GM18505 (cell line): Measurements from ENCODE around the gene FOXP4.

Experiments used
- ATAC-seq: cut with Tn5 transposase; IDR thresholded peaks from one replicate; pipeline ENCODE4 v1.9.1; 2021; ENCODE audit not compliant: unreplicated experiment
- POLR2A ChIP-seq: IDR thresholded peaks from 4 replicates; pipeline ENCODE4 v1.6.1; 2011; ENCODE audit warnings: borderline replicate concordance; ENCODE audit not compliant: insufficient read depth, insufficient read length; ENCODE audit errors: extremely low read depth

FOXP4 gene

GRCh38 chr6:41557335-41557734 is 11.2 kb downstream of the FOXP4 start:
- no peak for ATAC-seq
- no peak for TF ChIP-seq POLR2A

DNA sequence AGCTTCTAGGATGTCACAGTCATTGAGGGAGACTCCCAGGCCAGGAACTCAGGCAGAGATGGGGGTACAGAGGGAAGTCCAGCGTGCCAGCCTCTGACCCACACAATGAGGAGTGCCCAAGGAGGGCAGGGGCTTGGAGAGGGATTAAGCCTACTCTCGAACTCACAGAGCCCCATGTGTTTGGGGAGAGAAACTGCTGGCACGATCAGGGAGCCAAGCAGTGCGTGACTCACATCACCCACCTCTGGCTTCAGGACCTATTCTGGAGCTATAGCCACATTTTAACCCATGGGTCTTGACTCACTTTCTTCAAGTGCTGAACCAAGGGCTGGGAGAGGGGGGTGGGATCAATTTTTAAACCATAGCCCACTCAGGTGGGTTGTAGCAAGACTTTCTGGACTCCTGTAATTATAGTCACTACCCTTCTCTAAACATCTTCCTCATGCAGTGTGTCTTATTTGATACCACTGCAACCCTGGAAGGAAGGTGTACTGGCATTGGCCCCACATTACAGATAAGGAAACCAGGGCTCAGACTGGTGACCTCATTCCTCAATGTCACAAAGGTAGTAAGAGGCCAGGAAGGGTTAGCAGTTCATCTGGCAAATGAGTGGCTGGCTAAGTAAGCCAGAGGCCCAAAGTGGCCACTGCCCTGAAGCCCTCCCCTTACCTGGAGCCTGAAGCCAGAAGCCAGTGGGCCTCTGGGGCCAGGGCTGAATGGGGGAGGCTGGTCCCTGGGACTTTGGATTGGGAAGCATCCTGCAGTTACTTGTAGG is 12.0 kb downstream of the FOXP4 start:
- no peak for ATAC-seq
- no peak for TF ChIP-seq POLR2A

- no peak for TF ChIP-seq POLR2A
Observed at GRCh38 chr6:41559655-41560427, 13.7 kb downstream of the FOXP4 start.

DNA sequence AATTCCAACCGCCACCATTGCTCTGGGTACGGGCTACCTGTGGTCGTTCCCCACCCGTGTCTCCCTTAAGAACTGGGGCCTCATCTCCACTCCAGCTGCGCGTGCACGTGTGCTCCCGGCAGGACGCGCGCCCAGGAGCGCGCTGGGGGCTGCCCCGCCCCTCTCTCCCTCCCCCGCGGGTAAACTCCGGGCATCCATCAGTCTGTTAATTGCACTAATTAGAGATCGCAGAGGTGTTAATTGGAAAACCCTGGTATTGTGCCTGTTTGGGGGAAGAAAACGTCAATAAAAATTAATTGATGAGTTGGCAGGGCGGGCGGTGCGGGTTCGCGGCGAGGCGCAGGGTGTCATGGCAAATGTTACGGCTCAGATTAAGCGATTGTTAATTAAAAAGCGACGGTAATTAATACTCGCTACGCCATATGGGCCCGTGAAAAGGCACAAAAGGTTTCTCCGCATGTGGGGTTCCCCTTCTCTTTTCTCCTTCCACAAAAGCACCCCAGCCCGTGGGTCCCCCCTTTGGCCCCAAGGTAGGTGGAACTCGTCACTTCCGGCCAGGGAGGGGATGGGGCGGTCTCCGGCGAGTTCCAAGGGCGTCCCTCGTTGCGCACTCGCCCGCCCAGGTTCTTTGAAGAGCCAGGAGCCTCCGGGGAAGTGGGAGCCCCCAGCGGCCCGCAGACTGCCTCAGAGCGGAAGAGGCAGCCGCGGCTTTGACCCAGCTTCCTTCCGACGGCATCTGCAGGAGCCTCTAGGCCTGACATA is 14.4 kb downstream of the FOXP4 start:
- peak; percentile 18 for TF ChIP-seq POLR2A
- ATAC-seq, result peak; percentile 68

More at GRCh38 chr6:41559655-41560427, 13.7 kb downstream of the FOXP4 start:
- no peak for ATAC-seq

- no peak for ATAC-seq
- no peak for TF ChIP-seq POLR2A
Observed at GRCh38 chr6:41561416-41561815, 15.2 kb downstream of the FOXP4 start.

- ATAC-seq, result no peak
- TF ChIP-seq POLR2A, result no peak
Observed at GRCh38 chr6:41561931-41562911, 16.0 kb downstream of the FOXP4 start.

GRCh38 chr6:41563060-41563776 is 17.0 kb downstream of the FOXP4 start:
- TF ChIP-seq POLR2A, result no peak
- ATAC-seq, result no peak

DNA sequence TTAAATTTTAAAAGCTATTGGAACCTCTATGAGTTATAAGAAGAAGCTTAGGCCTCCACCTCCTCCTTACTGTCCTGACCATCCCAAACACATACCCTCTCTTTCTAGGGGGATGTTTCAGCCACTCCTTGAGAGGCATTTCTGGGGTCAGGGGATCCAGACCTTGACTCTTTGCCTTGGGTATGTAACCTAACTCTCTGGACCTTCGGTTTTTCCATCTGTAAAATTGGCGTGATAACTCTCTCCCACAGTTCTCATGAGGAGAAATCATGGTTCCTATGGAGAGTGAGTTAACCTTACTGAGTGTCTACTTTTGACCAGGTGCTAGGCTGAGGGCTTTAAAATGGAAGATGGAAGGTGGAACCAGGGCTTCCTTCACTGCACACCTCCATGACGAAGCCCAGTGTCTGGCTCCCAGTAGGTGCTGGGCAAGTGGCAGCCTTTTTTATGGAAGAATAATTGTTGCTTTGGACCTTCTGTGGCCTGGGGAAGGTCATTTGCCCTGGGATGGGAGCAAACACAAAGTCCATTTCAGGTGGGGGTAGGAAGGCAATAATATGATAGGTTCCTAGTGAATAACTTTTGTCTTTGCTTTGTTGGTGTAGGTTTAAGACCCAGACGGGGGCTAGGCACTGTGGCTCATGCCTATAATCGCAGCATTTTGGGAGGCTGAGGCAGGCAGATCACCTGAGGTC is 18.4 kb downstream of the FOXP4 start:
- no peak for ATAC-seq
- no peak for TF ChIP-seq POLR2A

GRCh38 chr6:41565701-41566100 is 19.5 kb downstream of the FOXP4 start:
- TF ChIP-seq POLR2A, result no peak
- no peak for ATAC-seq

DNA sequence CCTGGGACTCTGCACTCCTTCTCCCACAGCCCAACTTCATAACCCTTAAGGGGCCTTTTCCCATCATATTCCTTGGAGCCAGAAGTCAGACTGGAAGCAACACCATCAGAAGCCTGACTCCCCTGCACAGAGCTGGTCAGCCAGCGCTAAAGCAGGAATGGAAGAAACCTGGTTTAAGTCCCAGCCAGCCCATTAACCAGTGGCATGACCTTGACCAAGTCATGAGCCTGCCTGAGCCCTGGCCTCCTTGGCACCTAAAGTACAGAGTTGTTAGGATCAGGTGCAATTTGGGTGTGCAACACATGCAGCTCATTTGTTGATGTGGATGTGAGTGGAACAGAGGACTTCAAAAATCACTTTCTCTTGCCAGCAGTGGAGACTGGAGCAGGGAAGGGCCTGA is 20.8 kb downstream of the FOXP4 start:
- TF ChIP-seq POLR2A, result no peak
- no peak for ATAC-seq

DNA sequence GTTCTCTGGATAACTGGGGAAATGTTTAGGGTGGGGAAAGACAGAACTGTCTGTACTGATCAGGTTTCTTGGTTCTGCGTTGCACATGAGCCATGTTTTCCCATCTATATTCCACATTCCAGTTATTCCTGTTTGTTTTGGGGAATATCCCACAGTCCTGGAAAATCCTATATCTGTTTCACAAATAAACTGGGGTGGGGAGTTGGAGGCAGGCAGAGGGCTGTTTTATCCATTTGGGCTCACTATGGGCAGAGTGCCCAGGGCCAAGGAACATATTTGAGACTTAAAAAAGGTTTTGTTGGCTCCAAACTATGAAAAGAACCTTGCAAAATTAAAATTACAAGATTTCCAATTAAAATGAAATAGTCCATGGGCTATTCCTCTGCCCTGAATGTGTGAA is 21.5 kb downstream of the FOXP4 start:
- no peak for TF ChIP-seq POLR2A
- no peak for ATAC-seq
